HCT116 (cell line): ENCODE data around the gene NCAPD3.

Experiments
- EZH2 ChIP-seq: fragments of 200-600 bp; sonication (generic); IDR thresholded peaks from 2 replicates; pipeline ENCODE4 v1.6.1; 2017; ENCODE audit warnings: antibody characterized with exemption, mixed run types
- EZH2phosphoT487 ChIP-seq: fragments of 200-600 bp; IDR thresholded peaks from 2 replicates; pipeline ENCODE4 v1.6.1; 2018; ENCODE audit warnings: antibody characterized with exemption, borderline replicate concordance
- FOSL1 ChIP-seq: IDR thresholded peaks from 2 replicates; pipeline ENCODE4 v1.6.1; 2012; ENCODE audit warnings: low read depth
- MAX ChIP-seq: IDR thresholded peaks from 2 replicates; pipeline ENCODE4 v1.6.1; 2012
- POLR2A ChIP-seq: IDR thresholded peaks from 2 replicates; pipeline ENCODE4 v1.7.0; 2011; ENCODE audit warnings: borderline replicate concordance; ENCODE audit not compliant: insufficient read depth, insufficient read length; ENCODE audit errors: extremely low read depth
- RAD21 ChIP-seq: IDR thresholded peaks from 2 replicates; pipeline ENCODE4 v1.6.1; 2012; ENCODE audit warnings: low read depth, mild to moderate bottlenecking
- SIN3A ChIP-seq: IDR thresholded peaks from 2 replicates; pipeline ENCODE4 v1.6.1; 2012; ENCODE audit warnings: low read depth
- SP1 ChIP-seq: IDR thresholded peaks from 2 replicates; pipeline ENCODE4 v1.6.1; 2012; ENCODE audit warnings: low read depth
- SRF ChIP-seq: IDR thresholded peaks from 2 replicates; pipeline ENCODE4 v1.6.1; 2012; ENCODE audit warnings: low read depth
- TCF7L2 ChIP-seq: IDR thresholded peaks from 2 replicates; pipeline ENCODE4 v1.7.0; 2011; ENCODE audit warnings: borderline replicate concordance, inconsistent platforms; ENCODE audit not compliant: insufficient read depth, insufficient read length; ENCODE audit errors: extremely low read depth
- YY1 ChIP-seq: IDR thresholded peaks from 2 replicates; pipeline ENCODE4 v1.6.1; 2011; ENCODE audit warnings: low read length, low read depth, moderate library complexity, mild to moderate bottlenecking; ENCODE audit not compliant: insufficient replicate concordance; ENCODE audit errors: extremely low read depth
- TF ChIP-seq, protein P1 (sequence below), 3 experiments: fragments of 200-600 bp in 1 of 3; sonication (generic) in 1 of 3; IDR thresholded peaks in 2 of 3; conservative IDR thresholded peaks in 1 of 3; 2 replicates each; pipeline ENCODE4 v1.5.1; 2012 to 2017; ENCODE audit warnings: low read depth in 2 of 3, low read length in 2 of 3, antibody characterized with exemption in 1 of 3, borderline replicate concordance in 1 of 3, control low read depth in 1 of 3, mild to moderate bottlenecking in 1 of 3, mixed read lengths in 1 of 3, mixed run types in 1 of 3, moderate library complexity in 1 of 3; ENCODE audit not compliant: insufficient read depth in 1 of 3
- TF ChIP-seq, protein P2 (sequence below): IDR thresholded peaks from 2 replicates; pipeline ENCODE4 v1.6.1; 2012; ENCODE audit warnings: low read depth
- TF ChIP-seq, protein P3 (sequence below): IDR thresholded peaks from 2 replicates; pipeline ENCODE4 v1.6.1; 2012

DNA sequence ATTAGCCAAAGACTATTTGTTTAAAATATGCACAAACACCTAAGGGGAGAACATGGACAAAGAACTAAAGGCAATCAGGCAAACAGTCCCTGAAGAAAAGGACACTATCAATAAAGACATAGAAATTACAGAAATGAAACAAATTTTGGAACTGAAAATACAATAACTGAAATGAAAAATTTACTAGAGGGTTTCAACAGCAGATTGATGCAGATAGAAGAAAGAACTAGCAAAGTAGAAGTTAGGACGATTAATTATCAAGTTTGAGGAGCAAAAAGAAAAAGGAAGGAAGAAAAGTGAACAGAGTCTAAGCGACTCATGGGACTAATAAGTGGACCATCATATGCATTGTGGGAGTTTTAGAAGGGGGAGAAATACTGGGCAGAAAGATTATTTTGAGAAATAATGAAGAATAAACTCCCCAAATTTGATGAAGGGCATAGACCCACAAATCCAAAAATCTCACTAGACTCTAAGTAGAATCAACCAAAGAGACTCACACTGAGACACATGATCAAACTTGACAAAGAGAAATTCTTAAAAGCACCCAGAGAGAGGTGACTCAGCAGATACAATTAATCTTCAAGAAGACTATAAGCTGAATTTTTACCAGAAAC, 92.0 kb downstream of the NCAPD3 start:
- TF ChIP-seq, protein P1, sequence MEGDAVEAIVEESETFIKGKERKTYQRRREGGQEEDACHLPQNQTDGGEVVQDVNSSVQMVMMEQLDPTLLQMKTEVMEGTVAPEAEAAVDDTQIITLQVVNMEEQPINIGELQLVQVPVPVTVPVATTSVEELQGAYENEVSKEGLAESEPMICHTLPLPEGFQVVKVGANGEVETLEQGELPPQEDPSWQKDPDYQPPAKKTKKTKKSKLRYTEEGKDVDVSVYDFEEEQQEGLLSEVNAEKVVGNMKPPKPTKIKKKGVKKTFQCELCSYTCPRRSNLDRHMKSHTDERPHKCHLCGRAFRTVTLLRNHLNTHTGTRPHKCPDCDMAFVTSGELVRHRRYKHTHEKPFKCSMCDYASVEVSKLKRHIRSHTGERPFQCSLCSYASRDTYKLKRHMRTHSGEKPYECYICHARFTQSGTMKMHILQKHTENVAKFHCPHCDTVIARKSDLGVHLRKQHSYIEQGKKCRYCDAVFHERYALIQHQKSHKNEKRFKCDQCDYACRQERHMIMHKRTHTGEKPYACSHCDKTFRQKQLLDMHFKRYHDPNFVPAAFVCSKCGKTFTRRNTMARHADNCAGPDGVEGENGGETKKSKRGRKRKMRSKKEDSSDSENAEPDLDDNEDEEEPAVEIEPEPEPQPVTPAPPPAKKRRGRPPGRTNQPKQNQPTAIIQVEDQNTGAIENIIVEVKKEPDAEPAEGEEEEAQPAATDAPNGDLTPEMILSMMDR (IDR thresholded peaks at IDR 0.05 in 2 of 3, conservative IDR thresholded peaks at IDR 0.05 in 1 of 3; ENCODE audit: borderline replicate concordance in 1 of 3, insufficient read depth in 1 of 3, low read depth in 2 of 3, low read length in 2 of 3), result no peak
- TF ChIP-seq, protein P2, sequence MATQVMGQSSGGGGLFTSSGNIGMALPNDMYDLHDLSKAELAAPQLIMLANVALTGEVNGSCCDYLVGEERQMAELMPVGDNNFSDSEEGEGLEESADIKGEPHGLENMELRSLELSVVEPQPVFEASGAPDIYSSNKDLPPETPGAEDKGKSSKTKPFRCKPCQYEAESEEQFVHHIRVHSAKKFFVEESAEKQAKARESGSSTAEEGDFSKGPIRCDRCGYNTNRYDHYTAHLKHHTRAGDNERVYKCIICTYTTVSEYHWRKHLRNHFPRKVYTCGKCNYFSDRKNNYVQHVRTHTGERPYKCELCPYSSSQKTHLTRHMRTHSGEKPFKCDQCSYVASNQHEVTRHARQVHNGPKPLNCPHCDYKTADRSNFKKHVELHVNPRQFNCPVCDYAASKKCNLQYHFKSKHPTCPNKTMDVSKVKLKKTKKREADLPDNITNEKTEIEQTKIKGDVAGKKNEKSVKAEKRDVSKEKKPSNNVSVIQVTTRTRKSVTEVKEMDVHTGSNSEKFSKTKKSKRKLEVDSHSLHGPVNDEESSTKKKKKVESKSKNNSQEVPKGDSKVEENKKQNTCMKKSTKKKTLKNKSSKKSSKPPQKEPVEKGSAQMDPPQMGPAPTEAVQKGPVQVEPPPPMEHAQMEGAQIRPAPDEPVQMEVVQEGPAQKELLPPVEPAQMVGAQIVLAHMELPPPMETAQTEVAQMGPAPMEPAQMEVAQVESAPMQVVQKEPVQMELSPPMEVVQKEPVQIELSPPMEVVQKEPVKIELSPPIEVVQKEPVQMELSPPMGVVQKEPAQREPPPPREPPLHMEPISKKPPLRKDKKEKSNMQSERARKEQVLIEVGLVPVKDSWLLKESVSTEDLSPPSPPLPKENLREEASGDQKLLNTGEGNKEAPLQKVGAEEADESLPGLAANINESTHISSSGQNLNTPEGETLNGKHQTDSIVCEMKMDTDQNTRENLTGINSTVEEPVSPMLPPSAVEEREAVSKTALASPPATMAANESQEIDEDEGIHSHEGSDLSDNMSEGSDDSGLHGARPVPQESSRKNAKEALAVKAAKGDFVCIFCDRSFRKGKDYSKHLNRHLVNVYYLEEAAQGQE, result no peak
- no peak for TF ChIP-seq EZH2
- TF ChIP-seq FOSL1, result no peak
- TF ChIP-seq, protein P3, sequence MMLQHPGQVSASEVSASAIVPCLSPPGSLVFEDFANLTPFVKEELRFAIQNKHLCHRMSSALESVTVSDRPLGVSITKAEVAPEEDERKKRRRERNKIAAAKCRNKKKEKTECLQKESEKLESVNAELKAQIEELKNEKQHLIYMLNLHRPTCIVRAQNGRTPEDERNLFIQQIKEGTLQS, result no peak
- TF ChIP-seq YY1, result no peak
- TF ChIP-seq SP1, result no peak
- no peak for TF ChIP-seq SRF
- no peak for TF ChIP-seq RAD21
- TF ChIP-seq SIN3A, result no peak
- TF ChIP-seq TCF7L2, result no peak
- no peak for TF ChIP-seq POLR2A
- TF ChIP-seq MAX, result no peak
- TF ChIP-seq EZH2phosphoT487, result no peak
